ENCODE measurements around the gene NFE2L2.

DNA sequence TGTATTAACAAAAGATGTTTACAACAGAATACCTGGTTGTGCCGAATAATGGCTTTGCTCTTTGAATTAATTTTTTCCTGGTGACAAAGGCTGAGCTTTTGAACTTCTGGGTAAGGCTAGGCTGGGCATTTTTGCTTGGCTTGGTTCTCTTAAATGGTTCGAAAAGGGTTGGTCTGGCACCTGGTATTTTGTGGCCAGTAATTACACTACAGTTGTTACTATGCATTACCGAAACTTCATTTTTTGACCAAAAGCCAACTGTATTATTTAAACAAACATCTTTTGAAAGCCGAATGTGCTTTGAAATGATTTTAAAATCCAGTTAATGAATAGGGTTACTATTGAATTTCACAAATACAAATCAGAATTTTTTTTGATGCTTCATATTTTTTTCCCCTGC, 19.4 kb upstream of the NFE2L2 start:
- TF ChIP-seq, protein P1, sequence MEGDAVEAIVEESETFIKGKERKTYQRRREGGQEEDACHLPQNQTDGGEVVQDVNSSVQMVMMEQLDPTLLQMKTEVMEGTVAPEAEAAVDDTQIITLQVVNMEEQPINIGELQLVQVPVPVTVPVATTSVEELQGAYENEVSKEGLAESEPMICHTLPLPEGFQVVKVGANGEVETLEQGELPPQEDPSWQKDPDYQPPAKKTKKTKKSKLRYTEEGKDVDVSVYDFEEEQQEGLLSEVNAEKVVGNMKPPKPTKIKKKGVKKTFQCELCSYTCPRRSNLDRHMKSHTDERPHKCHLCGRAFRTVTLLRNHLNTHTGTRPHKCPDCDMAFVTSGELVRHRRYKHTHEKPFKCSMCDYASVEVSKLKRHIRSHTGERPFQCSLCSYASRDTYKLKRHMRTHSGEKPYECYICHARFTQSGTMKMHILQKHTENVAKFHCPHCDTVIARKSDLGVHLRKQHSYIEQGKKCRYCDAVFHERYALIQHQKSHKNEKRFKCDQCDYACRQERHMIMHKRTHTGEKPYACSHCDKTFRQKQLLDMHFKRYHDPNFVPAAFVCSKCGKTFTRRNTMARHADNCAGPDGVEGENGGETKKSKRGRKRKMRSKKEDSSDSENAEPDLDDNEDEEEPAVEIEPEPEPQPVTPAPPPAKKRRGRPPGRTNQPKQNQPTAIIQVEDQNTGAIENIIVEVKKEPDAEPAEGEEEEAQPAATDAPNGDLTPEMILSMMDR (conservative IDR thresholded peaks at IDR 0.05; ENCODE audit: low read depth, low read length), result no peak
- TF ChIP-seq EZH2 (IDR thresholded peaks at IDR 0.05; ENCODE audit: borderline replicate concordance, low read depth, low read length, poor library complexity, severe bottlenecking), result no peak

Measured in A673 (cell line).